Measurements from ENCODE around the gene RBMS3.

- TF ChIP-seq CTCF (conservative IDR thresholded peaks at IDR 0.05; ENCODE audit: low read depth, low read length) (no peak), EZH2 (IDR thresholded peaks at IDR 0.05; ENCODE audit: borderline replicate concordance, low read depth, low read length, poor library complexity, severe bottlenecking) (no peak)
Observed at GRCh38 chr3:29534006-29534405, 253.1 kb downstream of the RBMS3 start.

Measured in A673 (cell line).